Endothelial cell of umbilical vein (primary cell): ENCODE measurements around the gene PKD1. TPM values are rescaled to one million over a fixed set of nuclear protein-coding genes. Genes with fewer than 3 reads are reported as not detected.

Experiments
- BruUV-seq: library from RNA; stranded (reverse); fragments of 400-500 nt; replicated peaks from 2 replicates; lab custom pipeline; 2021; lab: Mats Ljungman, UMichigan
- CTCF ChIA-PET: fragments of 300-600, 350-600 bp; sonication (Branson Sonifier 250); formaldehyde crosslinking; loops from one replicate; lab custom pipeline; 2021; ENCODE audit warnings: antibody characterized with exemption, inconsistent platforms; lab: Charles Lee
- POLR2A ChIA-PET: fragments of 300-600, 350-600 bp; sonication (Branson Sonifier 250); formaldehyde crosslinking; loops from one replicate; lab custom pipeline; 2021; ENCODE audit warnings: antibody characterized with exemption, inconsistent platforms; lab: Charles Lee
- DNase-seq: peaks from one replicate; pipeline ENCODE4 v3.0.0-alpha.2; 2011; ENCODE audit warnings: low read depth, low spot score
- FAIRE-seq: peaks from 2 replicates; lab custom pipeline; 2011; peaks lifted over from hg19 to GRCh38; lab: Jason Lieb, UNC
- H2AFZ ChIP-seq: 2 replicates; pipeline ENCODE4 v1.6.0; 2012; ENCODE audit warnings: low read depth, low read length, control low read depth, inconsistent platforms
- H3K27ac ChIP-seq: 2 replicates; pipeline ENCODE4 v1.5.1; 2011; ENCODE audit warnings: low read depth, mild to moderate bottlenecking, control low read depth, low read length, moderate library complexity; ENCODE audit not compliant: insufficient read depth
- H3K27me3 ChIP-seq, 2 experiments: 2 replicates each; pipeline versions ENCODE4 v1.6.0 to v1.6.1; 2011; ENCODE audit warnings: low read length in 2 of 2, mixed read lengths in 1 of 2; ENCODE audit not compliant: control insufficient read depth in 2 of 2, insufficient read depth in 2 of 2
- H3K36me3 ChIP-seq, 2 experiments: 2 replicates in 1 of 2; 3 replicates in 1 of 2; pipeline ENCODE4 v1.5.1; 2011; ENCODE audit warnings: low read length in 2 of 2, mild to moderate bottlenecking in 1 of 2, moderate library complexity in 1 of 2; ENCODE audit not compliant: control insufficient read depth in 2 of 2, insufficient read depth in 2 of 2; ENCODE audit errors: extremely low read depth in 1 of 2
- H3K4me1 ChIP-seq: 3 replicates; pipeline ENCODE4 v1.5.1; 2011; ENCODE audit warnings: mild to moderate bottlenecking, low read length; ENCODE audit not compliant: control insufficient read depth, insufficient read depth; ENCODE audit errors: extremely low read depth
- H3K4me2 ChIP-seq: 2 replicates; pipeline ENCODE4 v1.6.1; 2011; ENCODE audit warnings: low read length, control low read depth, mixed read lengths; ENCODE audit not compliant: insufficient read depth
- H3K4me3 ChIP-seq, 3 experiments: fragments of 200-600 bp in 1 of 3; sonication (generic), shearing (Covaris generic) in 1 of 3; replicated peaks in 1 of 3; 2 replicates each; pipeline ENCODE4 v1.5.1; 2011 to 2016; ENCODE audit warnings: control low read depth in 3 of 3, low read length in 3 of 3, mild to moderate bottlenecking in 2 of 3, inconsistent platforms in 1 of 3, low read depth in 1 of 3, moderate library complexity in 1 of 3; ENCODE audit not compliant: insufficient read depth in 1 of 3
- H3K79me2 ChIP-seq: 2 replicates; pipeline ENCODE4 v1.6.0; 2012; ENCODE audit warnings: low read length, inconsistent platforms; ENCODE audit not compliant: control insufficient read depth, insufficient read depth
- H3K9ac ChIP-seq: replicated peaks from 2 replicates; pipeline ENCODE3; 2011; ENCODE audit warnings: low read length, control low read depth; ENCODE audit not compliant: insufficient read depth; ENCODE audit errors: extremely low read depth
- H3K9me1 ChIP-seq: replicated peaks from 3 replicates; pipeline ENCODE4 v1.6.0; 2011; ENCODE audit warnings: mild to moderate bottlenecking, low read length; ENCODE audit not compliant: control insufficient read depth, insufficient read depth; ENCODE audit errors: extremely low read depth
- H3K9me3 ChIP-seq: replicated peaks from 2 replicates; pipeline ENCODE4 v1.5.1; 2012; ENCODE audit warnings: low read length, inconsistent platforms; ENCODE audit not compliant: control insufficient read depth, insufficient read depth
- H4K20me1 ChIP-seq: replicated peaks from 2 replicates; pipeline ENCODE3; 2011; ENCODE audit warnings: mild to moderate bottlenecking, low read length; ENCODE audit not compliant: control insufficient read depth, insufficient read depth; ENCODE audit errors: extremely low read depth
- EZH2 ChIP-seq: IDR thresholded peaks from 2 replicates; pipeline ENCODE4 v1.6.1; 2012; ENCODE audit warnings: borderline replicate concordance, low read depth, mild to moderate bottlenecking, moderate library complexity, low read length, inconsistent platforms; ENCODE audit not compliant: severe bottlenecking
- FOS ChIP-seq: IDR thresholded peaks from 2 replicates; pipeline ENCODE4 v1.6.1; 2011; ENCODE audit warnings: mild to moderate bottlenecking, low read length, moderate library complexity, borderline replicate concordance; ENCODE audit not compliant: insufficient read depth
- GATA2 ChIP-seq: IDR thresholded peaks from 2 replicates; pipeline ENCODE4 v1.7.0; 2011; ENCODE audit warnings: low read depth, mild to moderate bottlenecking, moderate library complexity, mixed read lengths, low read length; ENCODE audit not compliant: insufficient read length, insufficient read depth
- JUN ChIP-seq: IDR thresholded peaks from 2 replicates; pipeline ENCODE4 v1.6.1; 2011; ENCODE audit warnings: borderline replicate concordance, low read depth; ENCODE audit not compliant: insufficient read length, insufficient read depth
- MYC ChIP-seq: IDR thresholded peaks from one replicate; pipeline ENCODE4 v1.6.1; 2011; ENCODE audit warnings: mild to moderate bottlenecking, low read depth, low read length
- POLR2A ChIP-seq: IDR thresholded peaks from 2 replicates; pipeline ENCODE4 v1.6.1; 2012; ENCODE audit warnings: low read depth, mild to moderate bottlenecking, control low read depth, low read length
- POLR2AphosphoS5 ChIP-seq: IDR thresholded peaks from 2 replicates; pipeline ENCODE4 v1.6.1; 2012; ENCODE audit warnings: low read depth, mild to moderate bottlenecking, control low read depth, low read length, moderate library complexity; ENCODE audit not compliant: insufficient read depth
- dilution Hi-C: fragments of 300-500 bp; cut with MboI; formaldehyde crosslinking; loops from one replicate; pipeline ENCODE4 v1.15.0; 2019; ENCODE audit warnings: low sequenced_read_pairs; ENCODE audit not compliant: extremely low pct_ligation_motif_present
- intact Hi-C: fragments of 100-400 bp; cut with micrococcal nuclease; formaldehyde crosslinking; loops from one replicate; pipeline ENCODE4 v1.10.0; 2022
- polyA plus RNA-seq, 4 experiments: library from polyadenylated mRNA; depleted of rRNA in 3 of 4; stranded (reverse) in 3 of 4; unstranded in 1 of 4; fragments of >200 nt; gene quantifications; 2 replicates each; pipeline versions ENCODE4 v1.2.1 to v1.2.3, GENCODE V29; 2011 to 2012; ENCODE audit warnings: missing spikeins in 1 of 4
- total RNA-seq: library from RNA; stranded (reverse); gene quantifications from 2 replicates; pipeline ENCODE4 v1.2.3, GENCODE V29; 2021
- TF ChIP-seq, protein P1 (sequence below), 2 donors: IDR thresholded peaks; 1 replicate in 1 of 2; 2 replicates in 1 of 2; pipeline ENCODE4 v1.5.1; 2011; ENCODE audit warnings: low read length in 2 of 2, mild to moderate bottlenecking in 2 of 2, moderate library complexity in 2 of 2, control low read depth in 1 of 2, inconsistent platforms in 1 of 2, low read depth in 1 of 2; ENCODE audit not compliant: insufficient read depth in 1 of 2; ENCODE audit errors: extremely low read depth in 1 of 2
- TF ChIP-seq, protein P2 (sequence below): IDR thresholded peaks from 2 replicates; pipeline ENCODE4 v1.6.1; 2011; ENCODE audit not compliant: insufficient read depth, insufficient read length

The PKD1 gene
- total and polyA plus RNA-seq, 2 donors (not counting 3 experiments of a cell fraction or from before 2014, with no cell fraction given), result 52.5 to 102 TPM

DNA sequence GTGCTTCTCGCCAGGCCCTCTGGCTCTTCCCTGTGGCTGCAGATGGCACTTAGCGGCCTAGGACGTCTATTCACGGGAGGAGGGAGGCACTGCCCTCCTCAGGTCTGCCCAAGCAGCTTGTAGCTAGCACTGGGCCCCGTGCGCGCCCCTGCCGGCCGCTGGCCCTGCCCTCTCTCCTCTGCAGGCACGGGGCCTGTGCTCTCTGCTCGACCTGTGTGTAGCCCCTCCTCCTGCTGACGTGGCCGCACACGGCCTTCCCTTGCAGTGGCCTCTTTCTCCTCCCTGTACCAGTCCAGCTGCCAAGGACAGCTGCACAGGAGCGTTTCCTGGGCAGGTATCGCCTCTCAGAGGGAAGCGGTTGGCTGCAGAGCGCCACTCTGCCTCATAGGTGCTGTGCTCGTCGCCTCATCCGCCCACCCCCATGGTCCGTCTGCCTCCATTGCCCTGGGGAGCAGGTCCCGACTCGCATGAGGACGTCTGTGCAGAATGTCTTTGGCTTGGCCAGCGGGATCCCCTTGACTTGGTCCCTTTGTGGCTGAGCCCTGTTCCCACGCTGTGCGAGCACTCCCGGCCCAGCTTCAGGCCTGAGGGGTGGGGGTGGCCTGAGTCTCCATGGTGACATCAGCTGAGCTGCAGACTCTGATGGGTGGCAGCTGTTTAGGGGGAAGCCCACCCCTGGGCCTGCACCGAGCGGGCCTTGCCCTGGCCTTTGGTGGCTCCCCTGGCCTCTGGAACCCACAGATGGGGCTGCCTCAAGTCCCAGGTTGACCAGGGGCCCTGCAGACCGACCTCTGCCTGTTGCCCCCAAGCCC, 53.3 kb downstream of the PKD1 start:
- Histone ChIP-seq H3K4me3 (no peak overlapping the region), H4K20me1 (no peaks in the 10 kb centered on the region), H3K36me3 (peaks cover 0 to 59% of the 10 kb centered on the region in 2 experiments), H3K4me1 (no peaks in the 10 kb centered on the region), H3K79me2 (no peaks in the 10 kb centered on the region), H3K27me3 (no peaks in the 10 kb centered on the region), H3K9me1 (no peaks in the 10 kb centered on the region), H3K9me3 (no peaks in the 10 kb centered on the region), H3K27ac (no peak overlapping the region), H3K9ac (no peak overlapping the region), H3K4me2 (no peak overlapping the region), H2AFZ (no peak overlapping the region)
- no peak for FAIRE-seq
- ChIA-PET CTCF (interaction anchor here (2.3 kb wide), 1 partner anchor 59 kb away, joined by 8 read pairs; no protein-coding TSS in a partner anchor), POLR2A (no interaction called here)
- intact Hi-C loops, result no loop called here
- TF ChIP-seq FOS (no peak), GATA2 (no peak), EZH2 (no peak), JUN (no peak), MYC (no peak), POLR2A (no peak), POLR2AphosphoS5 (no peak)
- TF ChIP-seq, protein P1, sequence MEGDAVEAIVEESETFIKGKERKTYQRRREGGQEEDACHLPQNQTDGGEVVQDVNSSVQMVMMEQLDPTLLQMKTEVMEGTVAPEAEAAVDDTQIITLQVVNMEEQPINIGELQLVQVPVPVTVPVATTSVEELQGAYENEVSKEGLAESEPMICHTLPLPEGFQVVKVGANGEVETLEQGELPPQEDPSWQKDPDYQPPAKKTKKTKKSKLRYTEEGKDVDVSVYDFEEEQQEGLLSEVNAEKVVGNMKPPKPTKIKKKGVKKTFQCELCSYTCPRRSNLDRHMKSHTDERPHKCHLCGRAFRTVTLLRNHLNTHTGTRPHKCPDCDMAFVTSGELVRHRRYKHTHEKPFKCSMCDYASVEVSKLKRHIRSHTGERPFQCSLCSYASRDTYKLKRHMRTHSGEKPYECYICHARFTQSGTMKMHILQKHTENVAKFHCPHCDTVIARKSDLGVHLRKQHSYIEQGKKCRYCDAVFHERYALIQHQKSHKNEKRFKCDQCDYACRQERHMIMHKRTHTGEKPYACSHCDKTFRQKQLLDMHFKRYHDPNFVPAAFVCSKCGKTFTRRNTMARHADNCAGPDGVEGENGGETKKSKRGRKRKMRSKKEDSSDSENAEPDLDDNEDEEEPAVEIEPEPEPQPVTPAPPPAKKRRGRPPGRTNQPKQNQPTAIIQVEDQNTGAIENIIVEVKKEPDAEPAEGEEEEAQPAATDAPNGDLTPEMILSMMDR (IDR thresholded peaks at IDR 0.05; ENCODE audit: extremely low read depth in 1 of 2, insufficient read depth in 1 of 2, low read depth in 1 of 2, low read length in 2 of 2), result no peak
- TF ChIP-seq, protein P2, sequence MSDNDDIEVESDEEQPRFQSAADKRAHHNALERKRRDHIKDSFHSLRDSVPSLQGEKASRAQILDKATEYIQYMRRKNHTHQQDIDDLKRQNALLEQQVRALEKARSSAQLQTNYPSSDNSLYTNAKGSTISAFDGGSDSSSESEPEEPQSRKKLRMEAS, result no peak
- no peak for DNase-seq
- dilution Hi-C loops, result no loop called here
- BruUV-seq, result no TSS peak
